Tibial nerve (tissue), 4 donors: ENCODE measurements around the gene RXFP1.

Experiments
- EP300 ChIP-seq, 2 donors: sonication (generic); formaldehyde crosslinking; IDR thresholded peaks; one replicate each; pipeline ENCODE4 v1.6.1; 2017; ENCODE audit warnings: antibody characterized with exemption in 2 of 2, mild to moderate bottlenecking in 1 of 2
- POLR2A ChIP-seq, 2 donors: fragments of 450-650 bp; IDR thresholded peaks; one replicate each; pipeline ENCODE4 v1.6.1; 2017; ENCODE audit warnings: antibody characterized with exemption in 2 of 2, mild to moderate bottlenecking in 2 of 2, moderate library complexity in 2 of 2
- TF ChIP-seq, protein P1 (sequence below), 5 experiments: fragments of 200-600 bp in 3 of 5; fragments of 450-650 bp in 2 of 5; sonication (generic) in 3 of 5; IDR thresholded peaks; one replicate each; pipeline ENCODE4 v1.5.1; 2016 to 2019; ENCODE audit warnings: antibody characterized with exemption in 5 of 5, mild to moderate bottlenecking in 3 of 5, moderate library complexity in 2 of 5

DNA sequence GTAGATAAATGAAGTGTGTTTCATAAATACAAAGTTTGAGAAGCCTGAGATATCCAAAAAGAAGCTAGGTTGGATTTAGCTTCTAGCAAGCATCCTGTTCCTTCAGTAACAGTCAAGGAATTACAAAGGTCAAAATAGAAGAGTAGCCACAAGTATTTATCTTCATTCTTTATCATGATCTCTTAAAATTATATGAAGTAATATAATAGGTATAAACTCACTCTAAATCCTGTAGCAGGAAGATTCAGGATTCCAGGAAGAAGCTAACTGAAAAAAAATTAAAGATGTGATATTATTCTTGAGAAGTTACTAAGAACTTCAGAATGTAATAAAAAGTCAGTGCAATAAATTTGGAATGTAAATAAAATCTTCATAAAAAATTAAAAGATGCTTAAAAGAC is 31.1 kb upstream of the RXFP1 start:
- no peak for TF ChIP-seq POLR2A (IDR thresholded peaks at IDR 0.05)
- TF ChIP-seq, protein P1, sequence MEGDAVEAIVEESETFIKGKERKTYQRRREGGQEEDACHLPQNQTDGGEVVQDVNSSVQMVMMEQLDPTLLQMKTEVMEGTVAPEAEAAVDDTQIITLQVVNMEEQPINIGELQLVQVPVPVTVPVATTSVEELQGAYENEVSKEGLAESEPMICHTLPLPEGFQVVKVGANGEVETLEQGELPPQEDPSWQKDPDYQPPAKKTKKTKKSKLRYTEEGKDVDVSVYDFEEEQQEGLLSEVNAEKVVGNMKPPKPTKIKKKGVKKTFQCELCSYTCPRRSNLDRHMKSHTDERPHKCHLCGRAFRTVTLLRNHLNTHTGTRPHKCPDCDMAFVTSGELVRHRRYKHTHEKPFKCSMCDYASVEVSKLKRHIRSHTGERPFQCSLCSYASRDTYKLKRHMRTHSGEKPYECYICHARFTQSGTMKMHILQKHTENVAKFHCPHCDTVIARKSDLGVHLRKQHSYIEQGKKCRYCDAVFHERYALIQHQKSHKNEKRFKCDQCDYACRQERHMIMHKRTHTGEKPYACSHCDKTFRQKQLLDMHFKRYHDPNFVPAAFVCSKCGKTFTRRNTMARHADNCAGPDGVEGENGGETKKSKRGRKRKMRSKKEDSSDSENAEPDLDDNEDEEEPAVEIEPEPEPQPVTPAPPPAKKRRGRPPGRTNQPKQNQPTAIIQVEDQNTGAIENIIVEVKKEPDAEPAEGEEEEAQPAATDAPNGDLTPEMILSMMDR (IDR thresholded peaks at IDR 0.05) = no peak
- no peak for TF ChIP-seq EP300 (IDR thresholded peaks at IDR 0.05)
